ENCODE measurements around the gene BCOR.
A peak's percentile ranks its signal among the peaks of the same experiment; 100 is the strongest.

Gene BCOR

DNA sequence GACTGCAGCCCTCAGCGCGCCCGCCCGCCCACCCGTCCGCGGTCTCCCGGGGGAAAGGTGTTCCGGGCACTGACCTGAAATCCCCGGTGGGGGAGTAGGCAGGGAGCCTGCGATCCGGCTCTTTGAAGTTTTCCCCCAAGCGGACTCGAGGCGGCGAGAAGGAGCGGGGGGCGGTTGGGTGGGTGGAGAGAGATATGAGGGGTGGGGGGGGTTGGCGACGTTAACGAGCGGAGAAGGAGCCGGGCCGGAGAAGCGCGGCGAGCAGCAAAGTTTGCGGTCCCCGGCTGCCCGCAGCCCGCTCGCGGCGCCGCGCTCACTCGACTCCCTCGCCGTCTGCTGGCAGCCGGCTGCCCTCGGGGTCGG lies 636 bp downstream of the BCOR start:
- DNase-seq = no peak

DNA sequence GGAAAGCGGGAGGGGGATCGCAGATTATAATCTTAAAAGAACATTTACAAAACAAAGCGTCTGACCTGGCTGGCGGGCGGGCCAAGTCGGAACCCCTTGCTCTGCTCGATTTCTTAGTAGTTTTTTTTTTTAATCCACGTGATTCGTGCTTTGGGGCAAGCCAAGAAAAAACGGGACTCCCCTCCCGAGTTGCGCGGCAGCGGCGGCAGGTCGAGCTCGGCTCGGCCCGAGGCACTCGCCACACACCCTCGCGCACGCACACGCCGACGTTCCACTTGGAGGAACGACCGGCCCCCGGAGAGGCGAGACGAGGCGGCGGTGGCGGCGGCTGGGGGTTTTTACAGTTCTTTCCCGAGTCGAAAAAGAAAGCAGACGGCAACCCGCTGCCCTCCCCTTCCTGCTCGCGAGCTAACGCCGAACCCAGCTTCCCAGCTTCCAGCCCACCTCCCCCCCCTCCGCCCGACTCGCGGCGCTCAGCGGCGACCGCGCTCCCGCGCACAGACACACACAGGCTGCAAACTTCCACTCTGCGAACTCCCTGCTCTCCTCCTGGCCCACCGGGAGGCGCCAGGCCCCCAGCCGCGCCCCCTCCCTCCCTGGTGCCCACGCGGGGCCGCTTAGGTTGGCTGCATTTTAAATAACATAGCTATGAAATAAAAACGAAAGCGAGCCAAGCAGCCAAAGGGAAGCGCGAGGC lies 1.2 kb downstream of the BCOR start:
- no peak for DNase-seq

DNA sequence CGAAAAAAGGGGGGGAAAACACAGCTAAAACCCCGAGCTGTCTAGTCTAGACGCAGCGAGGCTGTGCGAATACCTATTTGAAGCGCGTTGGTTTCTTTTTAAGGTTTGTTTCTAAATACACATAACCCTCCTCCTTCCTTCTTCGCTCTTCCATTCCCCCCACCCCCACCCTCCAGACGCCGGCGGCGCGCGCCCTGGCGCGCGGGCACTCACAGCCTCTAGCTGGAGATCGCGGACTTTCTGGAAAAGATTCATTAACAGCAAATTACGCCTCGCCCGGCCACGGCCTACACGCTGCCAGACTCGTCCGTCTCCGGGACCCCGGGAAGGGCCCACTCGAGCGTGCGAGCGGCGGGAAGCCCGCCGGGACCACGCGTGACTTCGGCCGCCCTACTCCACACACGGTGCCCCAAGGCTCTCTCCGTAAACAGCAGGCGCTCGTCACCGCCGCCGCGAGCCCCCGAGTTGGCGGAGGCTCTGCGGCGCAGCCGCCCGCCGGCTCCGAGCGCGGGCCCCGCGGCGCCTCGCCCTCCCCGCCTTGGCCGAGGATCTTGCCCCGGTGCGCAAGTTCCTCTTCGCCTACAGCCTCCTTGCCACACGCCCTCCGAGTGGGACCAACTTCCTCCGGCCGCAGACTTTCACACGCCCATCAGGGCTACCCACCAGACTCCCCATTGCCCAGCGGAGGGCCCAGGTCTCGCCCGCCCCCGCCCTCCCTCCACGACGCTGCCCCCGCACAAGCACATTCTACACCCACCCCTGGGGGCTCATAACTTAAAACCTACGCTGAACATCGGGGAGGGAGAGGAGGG lies 2.0 kb downstream of the BCOR start:
- no peak for DNase-seq

DNA sequence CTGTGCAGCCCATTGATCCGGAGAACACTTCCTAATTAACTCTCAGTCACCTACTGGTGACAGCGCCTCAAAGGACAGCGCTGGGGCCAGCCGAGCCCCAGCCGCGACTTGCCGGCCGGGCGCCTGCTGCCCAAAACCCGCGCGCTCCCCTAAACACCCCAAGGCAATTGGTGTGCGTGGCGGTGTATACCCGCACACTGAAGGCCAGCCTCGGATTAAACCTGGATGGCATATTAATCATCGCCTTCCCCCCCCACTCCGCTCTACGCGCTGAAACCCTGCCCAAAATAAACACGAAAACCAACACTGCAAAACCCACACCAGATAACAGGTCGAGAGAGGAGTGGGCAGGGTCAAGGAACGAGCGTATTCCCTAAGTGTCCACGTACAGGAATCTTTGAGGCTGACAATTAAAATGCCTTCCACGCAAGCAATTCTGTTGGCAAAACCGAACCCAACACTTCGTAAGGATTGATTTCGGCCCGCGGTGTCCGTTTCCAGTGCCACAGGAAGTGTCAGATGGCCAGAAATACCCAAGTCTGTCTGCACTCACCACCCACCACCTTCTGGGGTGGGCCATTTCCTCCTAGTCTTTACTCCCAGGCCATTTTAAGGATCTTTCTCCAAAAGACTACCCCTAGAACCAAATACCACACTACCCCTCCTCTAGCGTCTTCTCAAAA lies 2.7 kb downstream of the BCOR start:
- no peak for DNase-seq

DNA sequence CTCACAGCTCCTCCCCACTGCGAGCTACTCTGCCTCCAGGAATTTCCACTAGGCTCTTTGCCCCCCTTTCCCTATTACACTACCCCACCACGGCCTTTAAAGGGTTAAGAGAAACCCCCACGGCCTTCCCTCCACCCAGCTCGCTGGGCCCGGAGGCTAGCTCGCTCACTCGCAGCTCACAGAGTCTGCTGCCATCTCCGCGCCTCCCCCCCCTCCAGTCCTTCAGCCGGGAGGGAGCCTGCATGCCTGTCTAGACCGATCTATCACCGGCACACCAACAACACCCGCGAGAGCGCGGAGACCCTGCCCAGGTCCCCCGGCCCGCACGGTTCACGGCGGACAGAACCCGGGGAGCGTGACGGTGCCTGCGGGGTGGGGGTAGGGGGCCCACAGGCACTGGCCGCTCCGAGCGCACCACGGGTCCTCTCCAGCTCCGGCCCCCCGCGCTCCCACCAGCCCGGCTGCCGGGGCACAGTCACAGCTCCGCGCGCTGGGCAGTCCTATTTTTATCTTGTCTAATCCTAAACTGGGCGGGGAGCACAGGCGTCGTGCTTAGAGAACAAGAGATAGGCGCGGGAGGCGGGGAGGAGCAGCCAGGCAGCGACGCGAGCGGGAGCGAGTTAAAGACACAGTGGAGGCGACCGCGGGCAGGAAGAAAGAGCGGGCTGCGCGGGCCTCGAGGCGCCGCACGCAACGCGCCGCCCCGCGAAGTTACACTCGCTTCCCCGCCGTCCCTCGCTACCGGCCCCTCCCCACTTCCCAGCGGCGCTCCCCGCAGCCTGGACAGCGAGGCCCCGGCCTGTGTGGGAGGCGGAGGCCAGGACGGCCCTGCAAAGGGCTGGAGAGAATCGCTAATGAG lies 3.5 kb downstream of the BCOR start:
- DNase-seq = peak; percentile 17

DNA sequence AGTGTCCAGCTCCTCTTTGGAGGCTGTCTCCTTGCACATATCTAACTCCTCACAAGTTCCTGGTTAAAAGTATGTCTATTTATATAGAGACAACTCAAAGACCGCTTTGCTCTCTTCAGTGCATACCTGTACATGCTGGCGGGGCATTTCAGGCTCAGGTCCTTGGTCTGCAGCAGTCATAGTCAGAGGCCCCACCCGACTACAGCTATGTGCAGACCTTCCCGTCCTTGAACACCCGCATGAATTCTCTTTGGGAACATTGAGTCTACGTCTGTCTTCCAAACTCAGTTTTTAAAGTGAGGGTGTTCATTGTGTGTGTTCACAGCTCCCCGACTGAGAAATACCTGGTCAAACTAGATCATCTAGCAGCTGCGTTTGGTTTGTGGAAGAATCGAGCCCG lies 4.2 kb downstream of the BCOR start:
- no peak for DNase-seq

DNA sequence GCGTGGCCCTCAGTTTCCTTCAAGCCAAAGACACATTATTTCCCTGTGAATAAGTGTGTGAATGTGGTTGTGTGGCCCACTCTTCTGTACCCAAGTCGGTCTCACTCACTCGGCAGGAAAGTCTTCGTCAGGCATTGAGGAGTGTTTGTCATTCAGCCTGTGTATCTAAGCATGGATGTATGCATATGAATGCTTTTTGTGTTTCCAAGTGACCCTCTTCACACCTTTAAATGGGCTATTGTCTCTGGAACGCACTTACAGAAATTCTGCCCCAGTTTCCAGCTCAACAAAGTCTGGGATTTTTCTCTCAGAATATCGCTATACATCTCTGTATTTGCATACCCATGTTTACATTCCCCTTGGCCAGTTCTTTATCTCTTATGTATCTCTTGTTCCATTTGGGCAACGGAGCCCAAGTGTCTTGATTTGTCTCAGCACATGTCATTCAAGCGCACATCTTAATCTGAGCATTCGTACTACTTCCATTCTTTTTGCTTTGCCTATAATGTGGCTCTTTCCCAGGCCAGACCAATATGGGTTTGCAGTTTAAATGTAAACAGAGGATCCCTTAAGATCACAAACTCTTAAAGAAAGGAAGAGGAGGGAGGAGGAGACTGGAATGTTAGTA lies 4.8 kb downstream of the BCOR start:
- DNase-seq = no peak

DNA sequence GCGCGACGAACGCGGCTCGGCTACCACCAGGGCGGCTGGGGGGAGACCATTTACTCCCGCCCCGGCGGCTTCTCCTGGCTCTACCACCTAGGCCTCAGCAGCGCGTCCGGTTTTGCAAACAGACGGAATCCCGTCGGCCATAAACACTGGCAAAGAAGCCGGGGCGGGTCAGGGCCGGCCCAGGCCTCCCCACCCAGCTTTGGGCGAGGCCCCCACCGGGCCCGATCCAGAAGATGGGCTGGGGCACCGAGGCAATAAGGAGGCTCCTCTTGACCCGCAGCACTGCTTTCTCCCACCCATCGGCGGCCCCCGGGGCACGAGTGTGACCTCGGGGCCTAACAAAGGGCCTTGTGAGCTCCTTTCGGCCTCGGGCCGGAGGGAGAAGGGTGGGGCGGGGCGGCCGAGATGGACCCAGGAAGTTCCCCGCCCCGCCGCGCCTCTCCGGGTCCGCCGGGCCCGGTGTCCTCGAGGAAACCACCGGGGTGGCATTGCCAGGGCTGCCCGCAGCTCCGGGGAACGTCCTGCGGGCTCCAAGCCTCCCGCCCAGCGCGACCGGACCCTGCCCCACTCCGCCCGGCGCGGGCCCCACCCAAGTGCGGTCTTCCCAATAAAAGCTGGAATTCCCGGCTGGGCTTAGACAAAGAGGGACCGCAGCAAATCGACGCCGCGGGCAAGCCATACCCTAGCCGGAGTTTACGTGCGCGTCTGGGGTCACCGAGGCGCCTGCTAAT lies 5.9 kb downstream of the BCOR start:
- DNase-seq = no peak

DNA sequence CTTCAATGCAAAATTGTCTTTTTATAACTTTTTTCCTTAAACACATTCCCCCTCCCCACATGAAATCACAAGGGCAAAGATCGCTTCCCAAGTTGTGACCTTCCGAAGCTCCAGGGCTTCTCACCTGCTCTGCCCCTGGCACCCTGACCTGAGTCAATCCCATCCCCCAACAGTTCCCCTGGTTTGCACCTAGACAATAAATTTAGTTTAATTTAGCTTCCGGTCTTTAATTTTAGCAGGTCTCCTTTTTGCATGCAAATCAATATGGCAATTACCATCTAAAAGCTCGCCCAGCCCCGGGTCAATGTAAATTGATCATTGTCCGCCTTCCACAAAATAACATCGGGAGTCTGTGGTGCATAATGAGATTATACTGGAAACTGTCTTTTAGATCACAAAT lies 6.8 kb downstream of the BCOR start:
- no peak for DNase-seq

DNA sequence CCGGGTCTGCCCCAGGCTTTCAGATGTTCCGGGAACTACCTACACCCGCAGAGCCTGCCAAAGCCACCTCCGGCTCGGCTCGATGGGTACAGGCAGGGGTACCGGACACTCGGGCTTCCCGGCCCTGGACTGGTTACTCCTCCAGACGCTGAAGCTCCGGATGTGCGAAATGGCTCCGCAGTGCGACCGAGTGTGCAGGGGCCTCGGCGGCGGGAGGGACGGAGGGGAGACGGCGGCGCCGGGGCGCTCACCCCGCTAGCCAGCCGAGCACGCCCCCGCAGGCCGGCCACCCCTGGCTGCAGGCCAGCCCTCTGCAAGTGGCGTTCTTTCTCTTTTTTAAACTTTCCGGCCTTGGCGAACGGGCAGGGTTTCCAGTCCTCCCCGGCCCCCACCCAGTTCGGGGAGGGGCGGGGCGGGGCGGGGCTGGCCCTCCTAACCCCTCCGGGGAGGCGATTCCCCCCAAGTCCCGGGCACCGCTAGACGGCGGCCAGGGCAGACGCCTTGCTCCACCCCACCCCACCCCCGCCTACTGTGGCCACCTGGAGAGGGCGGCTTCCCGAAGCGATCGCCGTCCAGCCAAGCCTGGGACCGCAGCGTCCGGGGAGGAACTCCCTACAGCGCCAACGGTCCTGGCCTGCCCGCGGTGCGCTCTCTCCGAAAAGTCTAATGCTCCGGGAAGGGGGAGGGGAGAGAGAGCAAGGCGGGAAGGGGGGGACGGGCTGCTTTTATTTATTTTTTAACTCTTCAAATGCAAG lies 7.5 kb downstream of the BCOR start:
- DNase-seq = no peak

DNA sequence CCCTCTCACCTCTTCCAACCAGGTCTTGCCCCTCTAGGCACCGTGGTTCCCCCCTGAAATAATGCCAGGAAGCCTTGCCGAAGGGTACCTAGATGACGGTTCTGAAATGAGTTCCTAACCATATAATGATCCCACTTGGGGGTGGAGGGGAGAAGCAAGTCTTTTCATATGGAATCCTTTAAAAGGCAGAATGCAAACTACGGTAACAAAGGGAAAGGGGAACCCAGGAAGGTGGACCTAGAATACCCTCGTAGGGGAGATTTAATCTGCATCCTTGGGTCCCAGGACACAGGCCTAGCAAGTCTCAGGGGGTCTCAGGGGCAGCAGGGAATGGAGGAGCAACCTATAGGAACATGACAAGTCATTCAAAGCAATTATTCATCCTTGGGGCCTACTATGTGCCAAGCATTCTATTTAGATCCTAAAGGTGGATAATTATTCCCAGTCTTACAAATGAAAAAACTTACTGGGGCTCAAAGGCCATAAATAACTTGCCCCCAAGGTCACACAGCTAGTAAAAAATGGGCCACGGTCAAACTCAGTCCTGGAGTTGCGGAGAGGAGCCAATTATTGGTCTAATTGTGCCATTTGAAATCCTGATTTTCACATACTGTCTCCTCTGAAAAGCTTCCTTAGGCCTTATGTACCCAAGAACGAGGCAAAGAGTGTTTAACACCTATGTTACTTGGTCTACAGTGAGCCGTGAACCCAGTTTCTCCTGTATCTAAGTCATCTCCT lies 8.8 kb downstream of the BCOR start:
- DNase-seq = no peak

DNA sequence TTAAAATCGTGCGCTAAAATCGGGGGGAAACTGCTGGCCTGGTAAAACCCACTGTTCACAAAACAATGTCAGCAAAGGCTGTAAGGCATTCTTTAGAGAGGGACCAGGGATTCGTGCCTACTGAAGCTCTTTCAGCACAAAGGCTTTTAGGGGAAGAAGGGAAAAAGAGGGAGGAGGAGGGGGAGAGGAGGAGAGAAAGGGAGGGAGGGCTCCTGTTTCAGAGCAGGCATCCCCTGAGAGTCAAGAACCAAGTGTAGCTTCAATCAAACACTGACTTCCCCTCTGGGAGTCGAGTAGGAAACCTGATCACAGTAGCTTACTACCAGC lies 9.5 kb downstream of the BCOR start:
- no peak for DNase-seq

DNA sequence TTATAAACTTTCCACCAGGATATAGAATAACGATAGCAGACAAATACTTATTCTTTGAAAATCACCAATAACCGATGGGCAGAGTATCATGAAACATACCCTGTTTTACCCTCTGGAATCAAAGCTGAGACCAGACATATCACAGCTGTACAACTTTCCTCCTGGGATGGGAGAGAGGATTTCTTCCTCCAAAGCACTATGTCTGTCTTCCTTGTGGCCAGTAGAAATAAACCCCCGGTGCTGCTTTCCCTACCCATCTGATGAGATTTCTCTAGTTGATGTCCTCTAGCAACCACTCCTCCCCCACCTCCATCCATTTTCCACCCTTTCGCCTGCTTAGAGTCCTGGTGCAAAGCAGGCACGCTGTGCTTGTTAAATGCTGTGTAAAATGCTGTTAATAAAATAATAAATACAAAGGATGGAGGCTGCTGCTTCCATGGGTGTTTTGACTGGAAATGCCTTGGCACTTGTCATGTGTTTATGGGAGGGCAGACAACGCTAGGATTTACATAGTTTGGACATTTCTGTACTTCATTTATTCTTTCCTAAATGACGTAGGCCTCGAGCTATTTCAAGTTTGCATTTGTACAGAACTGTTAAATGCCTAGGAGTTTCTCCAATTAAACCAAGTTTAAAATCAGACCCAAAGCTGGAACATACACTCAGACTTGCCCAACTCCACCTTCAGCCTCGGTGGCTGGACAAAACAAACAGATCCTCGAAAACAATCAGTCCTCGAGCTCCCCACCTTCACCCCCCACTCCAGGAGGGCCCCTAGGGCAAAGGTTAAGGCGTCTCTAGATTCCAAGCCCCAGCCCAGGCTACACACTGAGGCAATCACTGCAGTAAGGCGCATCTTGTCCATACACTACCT lies 10.1 kb downstream of the BCOR start:
- no peak for DNase-seq

DNA sequence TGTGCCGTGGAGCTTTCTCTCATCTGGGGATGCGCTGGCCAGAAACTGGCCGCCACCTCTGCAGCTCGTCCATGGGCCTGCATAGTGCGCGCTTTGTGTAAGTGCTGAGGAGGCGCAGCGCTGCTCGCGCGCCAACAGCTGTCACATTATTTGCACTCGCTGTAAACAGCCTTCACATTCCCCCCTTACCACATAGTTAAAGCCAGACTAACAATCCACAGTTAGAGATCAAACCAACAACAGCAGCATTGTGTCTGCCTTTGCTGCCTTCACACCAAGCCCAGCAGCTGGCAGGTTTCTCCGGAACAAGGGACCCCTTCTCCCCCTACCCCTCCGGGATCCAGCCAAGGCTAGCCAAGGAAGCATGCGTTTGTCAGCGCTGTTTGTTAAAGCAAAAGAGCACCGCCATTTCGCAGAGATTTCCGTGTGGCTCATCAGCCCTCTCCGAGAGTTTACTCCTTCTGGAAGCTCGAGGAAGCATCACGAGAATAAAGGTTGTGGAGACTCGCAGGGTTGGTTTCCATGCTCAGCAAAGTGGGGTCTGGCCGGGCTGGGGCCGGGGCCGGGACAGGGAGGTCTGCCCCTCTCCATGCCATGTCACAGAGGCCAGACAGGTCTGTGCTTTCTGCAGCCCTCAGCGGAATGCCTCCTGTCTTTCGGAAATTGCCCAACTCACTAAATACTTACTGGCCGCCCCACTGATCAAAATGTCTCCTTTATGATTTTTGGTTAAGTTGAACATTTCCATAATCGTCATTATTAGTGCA lies 11.0 kb downstream of the BCOR start:
- DNase-seq = no peak

DNA sequence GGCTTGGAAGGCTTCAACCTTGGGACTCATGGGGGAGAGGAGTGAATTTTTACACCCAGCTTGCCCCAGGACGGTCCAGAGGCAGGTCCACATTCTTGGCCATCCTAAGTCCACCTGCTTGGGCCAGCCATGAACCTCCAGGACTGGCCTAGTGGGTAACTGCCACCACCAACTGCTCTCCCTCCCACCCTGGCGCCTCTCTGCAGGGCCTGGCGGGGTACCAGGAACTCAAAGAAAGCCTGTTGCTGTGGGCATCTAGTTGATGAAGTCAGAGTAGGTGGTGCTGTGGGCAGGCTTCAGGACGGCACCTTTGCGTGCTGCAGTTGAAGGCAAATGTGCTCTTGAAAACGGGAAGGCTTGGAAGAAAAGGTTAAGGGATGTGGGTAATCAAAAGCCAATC lies 12.0 kb downstream of the BCOR start:
- no peak for DNase-seq

DNA sequence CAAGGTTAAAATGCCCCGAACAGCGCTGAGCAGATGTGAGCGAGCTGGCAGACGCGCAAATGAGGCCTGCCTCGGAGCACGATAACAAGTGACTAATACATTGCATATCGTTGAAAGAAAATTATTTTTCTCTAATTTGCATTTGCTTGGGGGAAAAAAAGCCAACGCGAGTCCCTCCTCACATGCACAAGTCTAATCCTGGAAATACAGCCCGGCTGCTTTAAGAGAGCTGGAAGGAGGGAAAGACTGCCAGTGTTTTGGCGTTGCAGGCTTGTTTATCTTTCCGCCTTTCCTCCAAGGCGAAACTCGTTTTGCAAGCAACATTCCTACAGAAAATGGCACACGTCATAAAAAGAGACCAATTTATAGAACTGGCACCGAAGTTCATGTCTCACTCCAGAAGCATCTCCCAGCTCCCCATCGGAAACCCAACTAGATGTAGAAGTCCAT lies 12.6 kb downstream of the BCOR start:
- no peak for DNase-seq

DNA sequence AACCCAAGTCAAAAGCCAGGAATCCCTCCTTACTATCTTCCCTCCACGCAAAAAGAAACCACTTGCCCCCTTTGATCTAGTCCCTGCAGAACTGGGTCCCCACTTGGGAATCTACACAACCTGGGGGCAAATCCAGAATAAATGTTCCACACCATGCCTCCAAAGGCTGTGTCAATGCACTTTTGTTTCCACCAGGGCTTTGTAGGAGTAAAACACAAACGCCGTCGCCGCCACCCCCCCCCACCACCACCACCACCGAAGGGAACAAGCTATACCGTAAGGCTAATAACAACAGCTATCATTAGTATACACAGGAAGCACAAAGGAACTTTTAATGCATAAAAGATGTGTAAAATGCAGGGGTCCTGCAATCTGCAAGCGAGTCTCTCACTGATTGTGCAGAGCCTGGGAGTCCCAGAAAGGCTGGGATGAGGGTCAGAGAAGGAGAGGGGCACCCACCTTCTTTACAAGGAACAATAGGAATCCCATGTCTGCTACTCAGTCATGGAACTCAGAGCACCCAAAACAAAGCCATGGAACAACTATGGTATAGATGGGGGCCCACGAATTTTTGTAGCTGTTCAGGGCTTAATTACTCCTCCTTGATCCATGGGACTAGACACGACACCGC lies 13.2 kb downstream of the BCOR start:
- DNase-seq = no peak

DNA sequence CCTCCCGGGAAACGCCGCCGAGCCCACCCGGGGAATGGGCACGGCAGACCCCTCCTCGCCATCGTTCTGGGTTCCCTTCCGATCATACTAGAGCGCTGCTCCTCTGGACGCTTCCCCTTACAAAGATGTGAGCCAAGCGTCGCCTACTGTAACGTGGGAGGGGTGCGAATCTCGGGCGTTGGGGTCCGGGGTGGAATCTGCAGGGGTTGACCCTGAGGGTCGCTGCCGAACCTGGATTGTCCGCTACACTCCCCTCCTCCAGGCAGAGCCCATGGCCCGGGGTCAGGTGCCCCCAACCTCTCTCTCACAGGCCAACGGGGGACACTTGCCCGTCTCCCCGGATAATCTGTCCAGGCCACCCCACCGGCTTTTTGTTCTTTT lies 13.8 kb downstream of the BCOR start:
- no peak for DNase-seq
